ENCODE measurements around the gene OR8D1.

The OR8D1 gene

DNA sequence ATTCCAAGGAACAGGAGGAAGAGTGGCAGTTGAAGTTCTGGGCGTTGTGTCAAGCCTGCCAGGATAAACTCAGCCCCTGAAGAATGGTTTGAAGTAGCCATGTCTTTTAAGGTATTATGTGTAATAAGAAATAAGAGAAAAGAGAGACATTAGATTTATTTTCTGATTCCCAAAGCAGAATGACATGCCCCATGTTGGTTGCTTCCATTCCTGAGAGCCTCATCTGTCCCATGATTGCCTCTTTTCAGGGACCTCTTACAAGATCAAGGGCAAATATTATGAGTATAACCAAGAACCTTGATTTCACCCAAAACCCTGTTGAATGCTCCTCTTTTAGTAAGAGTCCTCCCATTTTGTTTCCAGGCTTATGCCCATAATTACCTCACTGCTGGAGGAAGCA is 6.3 kb upstream of the OR8D1 start, which contains the start of gene OR8D2:
TSS of gene OR8D2 (minus strand) at position 101 of the 400 bp plus-strand sequence. CDS start at position 101, 0 bp downstream.
- Histone ChIP-seq H3K4me3 (ENCODE audit: low read depth in 1 of 2, low read length in 2 of 2) (no peak within 1 kb of the TSS), H3K36me3 (ENCODE audit: control insufficient read depth in 1 of 2, insufficient read depth in 2 of 2, low read length in 2 of 2) (no peaks in the 10 kb centered on the region), H3K27me3 (ENCODE audit: control insufficient read depth in 1 of 2, insufficient read depth in 2 of 2, low read length in 2 of 2) (no peaks in the 10 kb centered on the region)

DNA sequence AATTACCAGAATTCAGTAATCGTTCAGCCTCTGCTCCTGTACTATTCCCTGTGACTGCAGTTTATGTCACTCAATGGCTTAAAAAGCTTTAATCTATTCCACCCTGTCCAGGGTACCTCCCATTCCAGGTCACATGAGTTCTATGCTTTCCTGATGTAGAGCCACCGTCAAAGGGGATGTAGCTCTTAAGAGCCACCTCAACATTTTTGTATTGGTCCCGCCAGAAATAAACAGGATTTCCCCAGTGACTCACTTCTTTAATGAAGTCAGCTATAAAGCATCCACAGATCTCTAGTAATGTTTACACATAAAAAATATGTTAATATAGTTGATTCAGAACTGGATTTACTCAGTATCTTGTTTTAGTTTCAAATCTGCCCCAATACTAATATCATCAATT is 1.3 kb upstream of the OR8D1 start:
- H3K27me3 ChIP-seq (ENCODE audit: control insufficient read depth in 1 of 2, insufficient read depth in 2 of 2, low read length in 2 of 2) = no peaks in the 10 kb centered on the region
- H3K9me3 ChIP-seq (ENCODE audit: control insufficient read depth in 1 of 2, low read length in 2 of 2) = no peaks in the 10 kb centered on the region
- H3K4me1 ChIP-seq (ENCODE audit: control insufficient read depth in 1 of 2, insufficient read depth in 2 of 2, low read length in 2 of 2) = no peaks in the 10 kb centered on the region
- H3K27ac ChIP-seq (ENCODE audit: low read depth, low read length) = no peak overlapping the region
- H3K9ac ChIP-seq (ENCODE audit: low read depth in 1 of 2, low read length in 2 of 2) = no peak overlapping the region
- H3K36me3 ChIP-seq (ENCODE audit: control insufficient read depth in 1 of 2, insufficient read depth in 2 of 2, low read length in 2 of 2) = no peaks in the 10 kb centered on the region
- H3K4me3 ChIP-seq (ENCODE audit: low read depth in 1 of 2, low read length in 2 of 2) = no peak overlapping the region

More for the DNA sequence above, 6.3 kb upstream of the OR8D1 start, which contains the start of gene OR8D2:
- Histone ChIP-seq H3K27ac (ENCODE audit: low read depth, low read length) (no peak within 1 kb of the TSS), H3K4me1 (ENCODE audit: control insufficient read depth in 1 of 2, insufficient read depth in 2 of 2, low read length in 2 of 2) (no peaks in the 10 kb centered on the region), H3K9ac (ENCODE audit: low read depth in 1 of 2, low read length in 2 of 2) (no peak within 1 kb of the TSS), H3K9me3 (ENCODE audit: control insufficient read depth in 1 of 2, low read length in 2 of 2) (no peaks in the 10 kb centered on the region)

DNA sequence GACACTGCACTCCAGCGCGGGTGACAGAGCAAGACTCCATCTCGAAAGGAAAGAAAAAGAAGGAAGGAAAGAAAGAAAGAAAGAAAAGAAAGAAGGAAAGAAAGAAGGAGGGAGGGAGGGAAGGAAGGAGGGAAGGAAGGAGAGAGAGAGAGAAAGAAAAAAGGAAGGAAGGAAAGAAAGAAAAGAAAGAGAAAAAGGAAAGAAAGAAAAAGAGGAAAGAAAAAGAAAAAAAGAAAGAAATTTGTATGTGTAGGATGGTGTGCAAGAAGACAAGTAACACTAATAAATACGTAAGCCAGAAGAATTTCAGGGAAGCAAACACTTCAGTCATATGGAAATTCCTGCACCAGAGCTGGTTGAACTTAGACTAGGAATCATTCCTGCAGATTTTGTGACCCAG is 618 bp downstream of the OR8D1 start:
- no peaks in the 10 kb centered on the region for H3K9me3 ChIP-seq (ENCODE audit: control insufficient read depth in 1 of 2, low read length in 2 of 2)
- no peak overlapping the region for H3K4me3 ChIP-seq (ENCODE audit: low read depth in 1 of 2, low read length in 2 of 2)
- H3K4me1 ChIP-seq (ENCODE audit: control insufficient read depth in 1 of 2, insufficient read depth in 2 of 2, low read length in 2 of 2) = no peaks in the 10 kb centered on the region
- no peaks in the 10 kb centered on the region for H3K36me3 ChIP-seq (ENCODE audit: control insufficient read depth in 1 of 2, insufficient read depth in 2 of 2, low read length in 2 of 2)
- no peak overlapping the region for H3K27ac ChIP-seq (ENCODE audit: low read depth, low read length)
- no peaks in the 10 kb centered on the region for H3K27me3 ChIP-seq (ENCODE audit: control insufficient read depth in 1 of 2, insufficient read depth in 2 of 2, low read length in 2 of 2)
- no peak overlapping the region for H3K9ac ChIP-seq (ENCODE audit: low read depth in 1 of 2, low read length in 2 of 2)

DNA sequence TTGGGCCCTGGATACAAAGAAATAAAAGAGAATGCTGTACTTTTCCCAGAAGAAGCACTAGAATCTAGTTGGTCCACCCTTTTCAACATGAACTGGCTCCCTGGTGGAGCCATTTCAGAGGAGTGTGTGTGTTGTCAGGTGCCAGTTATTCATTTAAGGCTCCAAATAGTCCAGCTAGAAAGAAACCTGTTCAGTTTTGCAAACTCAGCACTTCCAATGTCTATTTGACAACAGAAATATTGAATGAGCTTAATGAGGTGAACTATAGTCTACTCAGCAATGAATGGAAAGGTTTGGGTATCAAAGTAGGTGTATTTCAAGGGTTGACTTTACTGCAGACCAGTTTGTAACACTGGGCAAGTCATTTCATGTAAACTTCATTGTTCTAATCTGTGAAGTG is 2.1 kb downstream of the OR8D1 start:
- no peak overlapping the region for H3K27ac ChIP-seq (ENCODE audit: low read depth, low read length)
- H3K4me1 ChIP-seq (ENCODE audit: control insufficient read depth in 1 of 2, insufficient read depth in 2 of 2, low read length in 2 of 2) = no peaks in the 10 kb centered on the region
- H3K27me3 ChIP-seq (ENCODE audit: control insufficient read depth in 1 of 2, insufficient read depth in 2 of 2, low read length in 2 of 2) = no peaks in the 10 kb centered on the region

DNA sequence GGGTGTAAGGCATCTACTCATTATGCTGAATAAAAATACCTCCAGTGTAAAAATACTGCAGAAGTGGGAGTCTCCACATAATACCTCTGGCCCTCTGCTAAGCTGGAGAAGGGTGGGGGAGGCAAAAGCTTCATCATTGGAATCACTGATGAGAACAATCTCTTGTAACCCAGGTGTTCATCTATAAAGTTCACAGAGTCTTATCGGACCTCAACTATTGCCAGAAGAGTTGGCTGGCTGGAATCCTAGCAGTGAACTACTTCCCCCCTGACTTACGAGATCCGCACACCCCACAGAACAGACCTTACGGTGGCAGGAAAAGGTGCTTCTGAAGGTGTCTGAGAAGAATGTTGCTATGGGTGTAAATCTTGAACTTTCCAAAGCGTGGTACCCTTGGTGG is 2.5 kb downstream of the OR8D1 start:
- Histone ChIP-seq H3K27me3 (ENCODE audit: control insufficient read depth in 1 of 2, insufficient read depth in 2 of 2, low read length in 2 of 2) (no peaks in the 10 kb centered on the region), H3K36me3 (ENCODE audit: control insufficient read depth in 1 of 2, insufficient read depth in 2 of 2, low read length in 2 of 2) (no peaks in the 10 kb centered on the region), H3K27ac (ENCODE audit: low read depth, low read length) (no peak overlapping the region), H3K4me1 (ENCODE audit: control insufficient read depth in 1 of 2, insufficient read depth in 2 of 2, low read length in 2 of 2) (no peaks in the 10 kb centered on the region), H3K9me3 (ENCODE audit: control insufficient read depth in 1 of 2, low read length in 2 of 2) (no peaks in the 10 kb centered on the region), H3K4me3 (ENCODE audit: low read depth in 1 of 2, low read length in 2 of 2) (no peak overlapping the region), H3K9ac (ENCODE audit: low read depth in 1 of 2, low read length in 2 of 2) (no peak overlapping the region)

More for the DNA sequence above, 2.1 kb downstream of the OR8D1 start:
- no peaks in the 10 kb centered on the region for H3K36me3 ChIP-seq (ENCODE audit: control insufficient read depth in 1 of 2, insufficient read depth in 2 of 2, low read length in 2 of 2)
- H3K9me3 ChIP-seq (ENCODE audit: control insufficient read depth in 1 of 2, low read length in 2 of 2) = no peaks in the 10 kb centered on the region
- H3K4me3 ChIP-seq (ENCODE audit: low read depth in 1 of 2, low read length in 2 of 2) = no peak overlapping the region
- no peak overlapping the region for H3K9ac ChIP-seq (ENCODE audit: low read depth in 1 of 2, low read length in 2 of 2)

DNA sequence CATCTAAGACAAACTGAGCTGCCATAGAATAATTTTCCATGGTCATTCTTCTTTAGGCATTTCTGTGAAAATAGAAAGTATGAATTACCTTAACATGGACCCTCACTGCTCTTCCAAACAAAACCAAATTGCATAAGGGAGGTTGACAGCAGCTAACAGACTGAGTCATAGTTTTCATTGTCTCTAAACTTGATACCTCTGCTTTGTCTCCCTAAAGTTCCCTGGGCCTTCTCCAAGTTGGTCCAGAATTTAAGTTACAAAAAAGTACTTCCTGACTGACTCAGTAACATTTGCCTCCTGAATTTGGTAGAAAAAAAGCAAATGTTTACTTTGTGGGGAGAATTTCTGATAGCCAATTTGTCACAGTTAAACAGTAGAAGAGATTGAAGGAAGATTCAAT is 3.0 kb downstream of the OR8D1 start:
- Histone ChIP-seq H3K4me1 (ENCODE audit: control insufficient read depth in 1 of 2, insufficient read depth in 2 of 2, low read length in 2 of 2) (no peaks in the 10 kb centered on the region), H3K9me3 (ENCODE audit: control insufficient read depth in 1 of 2, low read length in 2 of 2) (no peaks in the 10 kb centered on the region), H3K4me3 (ENCODE audit: low read depth in 1 of 2, low read length in 2 of 2) (no peak overlapping the region), H3K36me3 (ENCODE audit: control insufficient read depth in 1 of 2, insufficient read depth in 2 of 2, low read length in 2 of 2) (no peaks in the 10 kb centered on the region), H3K27ac (ENCODE audit: low read depth, low read length) (no peak overlapping the region), H3K27me3 (ENCODE audit: control insufficient read depth in 1 of 2, insufficient read depth in 2 of 2, low read length in 2 of 2) (no peaks in the 10 kb centered on the region), H3K9ac (ENCODE audit: low read depth in 1 of 2, low read length in 2 of 2) (no peak overlapping the region)

DNA sequence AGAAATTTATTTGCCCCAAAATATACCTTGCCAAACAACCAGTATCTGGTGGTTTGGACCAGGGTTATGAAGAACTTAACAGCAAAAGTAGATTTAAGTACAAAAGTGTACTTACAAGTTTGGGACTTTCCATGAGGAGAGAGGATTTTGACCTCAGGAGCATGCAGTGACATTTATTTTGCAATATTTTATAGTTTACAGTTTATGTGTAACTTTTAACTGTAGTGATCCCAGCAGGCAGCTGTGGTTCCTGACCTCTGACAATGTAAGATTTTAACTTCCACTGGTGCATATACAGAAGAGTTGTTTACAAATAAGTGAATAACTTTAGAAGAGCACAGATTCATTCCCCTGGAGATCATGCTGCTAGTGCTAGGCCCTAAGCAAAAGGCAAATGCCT is 6.7 kb downstream of the OR8D1 start:
- Histone ChIP-seq H3K9ac (ENCODE audit: low read depth in 1 of 2, low read length in 2 of 2) (no peak overlapping the region), H3K27me3 (ENCODE audit: control insufficient read depth in 1 of 2, insufficient read depth in 2 of 2, low read length in 2 of 2) (no peaks in the 10 kb centered on the region), H3K27ac (ENCODE audit: low read depth, low read length) (no peak overlapping the region), H3K36me3 (ENCODE audit: control insufficient read depth in 1 of 2, insufficient read depth in 2 of 2, low read length in 2 of 2) (no peaks in the 10 kb centered on the region), H3K4me3 (ENCODE audit: low read depth in 1 of 2, low read length in 2 of 2) (no peak overlapping the region), H3K9me3 (ENCODE audit: control insufficient read depth in 1 of 2, low read length in 2 of 2) (no peaks in the 10 kb centered on the region), H3K4me1 (ENCODE audit: control insufficient read depth in 1 of 2, insufficient read depth in 2 of 2, low read length in 2 of 2) (no peaks in the 10 kb centered on the region)

DNA sequence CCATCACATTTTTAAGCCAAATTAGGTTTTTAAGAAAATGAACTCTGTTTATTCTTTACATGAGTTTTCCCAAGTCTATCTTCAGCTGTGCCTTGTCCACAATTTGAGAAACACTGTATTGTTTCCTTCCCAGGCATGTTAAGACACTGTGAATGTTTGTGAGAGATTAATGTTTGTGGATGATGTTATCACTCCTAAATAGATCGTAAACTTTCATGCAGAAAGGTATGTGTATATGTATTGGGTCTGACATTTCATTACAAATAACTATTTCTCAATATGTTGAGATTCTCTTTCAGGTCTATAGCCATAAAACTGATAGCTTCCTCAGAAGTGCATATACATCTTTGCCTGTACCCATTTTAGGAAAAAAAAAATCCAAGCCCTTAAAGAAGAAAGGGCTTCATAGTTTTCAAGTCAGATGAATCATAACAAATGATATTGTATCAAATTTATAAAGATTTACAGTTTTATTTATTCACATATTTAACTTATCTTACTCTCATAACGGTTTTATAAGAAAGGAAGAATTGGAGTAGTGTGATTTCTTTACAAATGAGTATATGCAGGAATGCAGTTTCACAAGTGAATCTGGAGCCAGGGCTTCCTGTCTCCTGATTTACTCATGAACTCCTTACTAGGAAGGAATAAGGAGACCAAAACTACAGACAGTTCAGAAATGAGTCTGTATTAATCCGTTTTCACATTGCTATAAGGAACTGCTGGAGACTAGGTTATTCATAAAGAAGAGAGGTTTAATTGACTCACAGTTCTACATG is 11.2 kb downstream of the OR8D1 start:
- H3K27ac ChIP-seq (ENCODE audit: low read depth, low read length) = no peak overlapping the region
- H3K9ac ChIP-seq (ENCODE audit: low read depth in 1 of 2, low read length in 2 of 2) = no peak overlapping the region
- H3K27me3 ChIP-seq (ENCODE audit: control insufficient read depth in 1 of 2, insufficient read depth in 2 of 2, low read length in 2 of 2) = no peaks in the 10 kb centered on the region
- H3K36me3 ChIP-seq (ENCODE audit: control insufficient read depth in 1 of 2, insufficient read depth in 2 of 2, low read length in 2 of 2) = no peaks in the 10 kb centered on the region
- H3K4me3 ChIP-seq (ENCODE audit: low read depth in 1 of 2, low read length in 2 of 2) = no peak overlapping the region
- H3K4me1 ChIP-seq (ENCODE audit: control insufficient read depth in 1 of 2, insufficient read depth in 2 of 2, low read length in 2 of 2) = no peaks in the 10 kb centered on the region
- no peaks in the 10 kb centered on the region for H3K9me3 ChIP-seq (ENCODE audit: control insufficient read depth in 1 of 2, low read length in 2 of 2)

DNA sequence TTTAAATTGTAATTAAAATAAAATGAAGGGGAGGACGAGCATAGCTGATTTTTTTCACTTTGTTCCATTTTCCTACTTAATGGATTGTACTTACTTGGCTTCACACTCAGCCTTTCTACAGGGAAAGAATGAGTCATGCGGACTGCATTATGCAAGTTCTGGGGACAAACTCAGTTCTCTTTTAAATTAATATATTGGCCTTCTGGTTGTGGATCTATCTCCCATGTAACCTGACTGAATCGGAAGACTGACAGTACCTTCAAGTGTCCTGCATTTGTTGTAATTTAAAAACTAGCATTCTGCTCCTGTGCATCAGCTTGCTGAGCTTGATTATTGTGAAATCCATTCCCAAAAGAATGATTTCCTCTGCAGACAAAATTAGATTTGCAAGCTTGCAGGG is 12.2 kb downstream of the OR8D1 start:
- Histone ChIP-seq H3K9me3 (ENCODE audit: control insufficient read depth in 1 of 2, low read length in 2 of 2) (no peaks in the 10 kb centered on the region), H3K4me3 (ENCODE audit: low read depth in 1 of 2, low read length in 2 of 2) (no peak overlapping the region), H3K27ac (ENCODE audit: low read depth, low read length) (no peak overlapping the region), H3K36me3 (ENCODE audit: control insufficient read depth in 1 of 2, insufficient read depth in 2 of 2, low read length in 2 of 2) (no peaks in the 10 kb centered on the region), H3K4me1 (ENCODE audit: control insufficient read depth in 1 of 2, insufficient read depth in 2 of 2, low read length in 2 of 2) (no peaks in the 10 kb centered on the region), H3K27me3 (ENCODE audit: control insufficient read depth in 1 of 2, insufficient read depth in 2 of 2, low read length in 2 of 2) (no peaks in the 10 kb centered on the region), H3K9ac (ENCODE audit: low read depth in 1 of 2, low read length in 2 of 2) (no peak overlapping the region)

DNA sequence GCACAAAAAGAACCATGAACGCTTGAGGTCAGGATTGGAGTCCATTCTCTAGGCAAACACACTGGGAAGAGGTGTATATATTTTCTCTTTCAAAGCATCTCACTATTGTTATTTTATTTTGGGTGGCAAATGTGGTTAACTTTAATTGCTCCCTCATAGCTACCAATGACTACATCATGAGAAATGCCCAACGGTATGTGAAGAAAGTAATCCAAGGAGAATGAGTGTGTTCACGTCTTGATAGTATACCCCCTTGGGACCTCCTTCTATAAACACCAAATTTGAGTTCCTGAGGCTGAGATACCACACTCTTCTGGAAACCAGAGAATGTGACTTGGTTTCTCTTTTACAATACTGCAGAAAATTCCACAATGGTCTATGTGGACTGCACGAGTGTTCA is 15.8 kb downstream of the OR8D1 start:
- Histone ChIP-seq H3K4me3 (ENCODE audit: low read depth in 1 of 2, low read length in 2 of 2) (no peak overlapping the region), H3K27me3 (ENCODE audit: control insufficient read depth in 1 of 2, insufficient read depth in 2 of 2, low read length in 2 of 2) (no peaks in the 10 kb centered on the region), H3K36me3 (ENCODE audit: control insufficient read depth in 1 of 2, insufficient read depth in 2 of 2, low read length in 2 of 2) (no peaks in the 10 kb centered on the region), H3K9ac (ENCODE audit: low read depth in 1 of 2, low read length in 2 of 2) (no peak overlapping the region), H3K27ac (ENCODE audit: low read depth, low read length) (no peak overlapping the region), H3K4me1 (ENCODE audit: control insufficient read depth in 1 of 2, insufficient read depth in 2 of 2, low read length in 2 of 2) (no peaks in the 10 kb centered on the region), H3K9me3 (ENCODE audit: control insufficient read depth in 1 of 2, low read length in 2 of 2) (no peaks in the 10 kb centered on the region)
